HuH-7.5 (cell line): ENCODE measurements around the gene ANKS1B.
"Not testable (repeated sequence)": the region's sequence is repeated elsewhere in the genome, so short reads cannot be mapped to it uniquely, and the experiment has no call there.

Source experiments
- DNase-seq: peaks from one replicate; pipeline ENCODE4 v3.0.0; 2011; ENCODE audit warnings: low spot score

The ANKS1B gene

DNA sequence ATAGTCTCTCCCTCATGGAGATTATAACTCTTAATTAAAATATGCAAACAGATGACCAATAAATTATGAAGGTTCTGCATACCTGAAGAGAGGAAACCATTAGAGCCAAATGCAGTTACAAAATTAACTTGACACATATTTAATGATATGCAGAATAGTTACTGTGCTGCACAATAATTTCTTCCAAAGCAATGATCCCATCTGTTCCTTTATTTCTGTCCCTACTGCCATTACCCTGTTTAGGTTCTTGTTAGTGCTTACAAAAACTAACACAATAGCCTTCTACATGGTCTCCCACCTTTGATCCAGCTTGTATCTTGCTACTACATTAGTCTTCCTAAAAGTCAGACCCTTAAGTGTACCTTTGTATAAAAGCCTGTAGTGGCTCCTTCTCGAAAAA is 928.5 kb downstream of the ANKS1B start:
- DNase-seq: no peak

DNA sequence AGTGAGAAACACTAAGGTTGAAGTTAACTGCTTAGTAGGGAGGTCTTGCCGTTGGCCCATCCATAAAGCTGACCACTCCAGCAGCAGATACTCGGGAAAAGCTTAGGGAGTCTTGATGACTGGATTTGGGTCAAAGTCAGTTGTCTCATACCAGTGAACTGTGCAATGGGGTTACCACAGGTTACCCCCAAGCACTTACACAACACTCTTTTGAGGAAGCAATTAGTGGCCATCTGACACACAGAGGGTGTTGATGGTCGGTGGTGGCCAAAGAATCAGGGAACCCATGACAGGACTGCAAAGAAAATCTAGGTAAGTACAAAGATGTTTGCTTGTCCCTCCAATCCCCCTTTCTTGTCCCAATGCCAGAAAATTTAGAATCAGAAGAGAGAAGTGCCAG is 929.4 kb downstream of the ANKS1B start:
- no peak for DNase-seq

DNA sequence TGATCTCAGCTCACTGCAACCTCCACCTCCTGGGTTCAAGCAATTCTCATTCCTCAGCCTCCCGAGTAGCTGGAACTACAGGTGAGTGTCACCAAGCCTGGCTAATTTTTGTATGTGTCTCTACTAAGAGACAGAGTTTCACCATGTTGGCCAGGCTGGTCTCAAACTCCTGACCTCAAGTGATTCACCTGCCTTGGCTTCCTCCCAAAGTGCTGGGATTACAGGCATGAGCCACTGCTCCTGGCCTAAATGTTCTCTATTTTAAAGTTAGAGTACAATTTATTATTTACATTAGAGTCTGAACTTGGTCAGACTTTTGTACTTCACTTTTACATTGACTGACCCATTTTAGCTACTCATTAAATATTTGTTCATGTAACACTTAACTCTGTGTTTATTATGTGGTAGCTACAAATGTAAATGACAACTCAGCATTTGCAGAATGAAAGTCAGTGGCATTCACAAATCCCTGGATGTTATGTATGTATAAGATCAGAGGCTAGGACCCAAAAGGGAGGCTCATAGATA is 930.1 kb downstream of the ANKS1B start:
- DNase-seq: no peak

DNA sequence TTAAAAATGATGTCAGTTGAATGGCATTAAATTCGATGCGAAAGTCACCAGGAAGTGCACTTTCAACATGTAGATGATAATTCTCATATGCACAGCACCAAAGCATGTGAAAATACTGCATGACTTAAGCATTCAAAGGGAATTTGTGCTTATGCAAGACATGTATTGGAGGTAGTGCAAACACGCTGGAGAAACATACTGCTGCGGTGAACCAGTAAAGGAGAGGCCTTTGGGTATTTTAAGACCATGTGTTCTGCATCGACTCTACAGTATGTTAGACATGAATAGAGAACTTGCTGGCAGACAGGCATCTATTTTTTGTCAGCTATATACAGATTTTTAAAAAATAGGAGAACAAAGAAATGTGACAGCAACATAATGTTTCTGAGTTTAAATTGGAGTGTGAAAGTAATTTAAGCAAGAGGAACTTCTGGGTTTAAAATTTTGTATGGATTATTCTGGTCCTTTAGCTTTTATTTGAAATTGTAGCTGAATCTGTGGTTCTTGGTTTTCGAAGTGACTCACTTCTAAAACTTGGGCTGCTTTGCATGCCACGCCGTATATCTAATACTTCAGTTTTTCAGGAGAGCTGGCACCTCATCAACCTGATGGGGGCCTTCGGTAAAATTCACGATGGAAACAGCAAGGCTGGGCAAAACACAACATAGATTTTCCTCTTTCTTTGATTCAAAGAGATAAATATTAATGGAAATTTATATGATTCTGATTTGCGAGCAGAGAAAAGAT is 930.9 kb downstream of the ANKS1B start:
- DNase-seq: no peak

DNA sequence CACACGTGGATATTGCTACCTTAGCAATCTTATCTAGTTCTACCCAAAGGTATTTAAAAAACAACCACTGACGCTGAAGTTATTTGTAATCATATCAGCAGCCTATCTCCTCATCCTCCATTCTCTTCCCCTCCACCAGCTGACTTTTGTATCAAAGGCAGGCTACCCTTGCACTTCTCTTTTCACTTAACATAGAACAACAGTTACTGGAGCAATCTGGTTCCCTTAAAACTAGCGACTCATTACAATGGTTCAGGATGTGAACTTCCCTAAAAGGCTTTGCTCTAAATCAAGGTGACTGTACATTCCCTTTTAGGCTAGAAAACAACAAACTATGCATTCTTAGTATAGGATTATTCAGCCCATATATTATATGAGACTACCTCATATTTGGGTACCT is 935.0 kb downstream of the ANKS1B start:
- no peak for DNase-seq

DNA sequence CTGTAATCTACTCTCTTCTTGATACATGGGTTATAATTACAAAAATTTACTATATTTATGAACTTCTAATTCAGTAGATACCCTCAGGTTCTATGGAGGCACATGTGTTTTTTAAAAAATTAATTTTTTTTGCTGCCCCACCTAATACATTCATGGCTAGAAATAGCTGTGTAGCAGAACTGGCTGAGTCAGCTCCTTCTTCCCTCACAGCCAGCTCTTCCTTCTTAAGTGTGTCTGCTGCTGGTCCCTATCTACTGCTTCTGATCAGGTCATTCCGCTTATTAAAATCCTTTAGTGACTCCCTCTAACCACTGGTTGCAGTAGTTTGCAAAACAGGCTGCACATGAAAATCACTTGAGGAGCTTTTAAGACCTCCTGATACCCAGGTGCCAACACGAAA is 939.6 kb downstream of the ANKS1B start:
- DNase-seq: no peak

DNA sequence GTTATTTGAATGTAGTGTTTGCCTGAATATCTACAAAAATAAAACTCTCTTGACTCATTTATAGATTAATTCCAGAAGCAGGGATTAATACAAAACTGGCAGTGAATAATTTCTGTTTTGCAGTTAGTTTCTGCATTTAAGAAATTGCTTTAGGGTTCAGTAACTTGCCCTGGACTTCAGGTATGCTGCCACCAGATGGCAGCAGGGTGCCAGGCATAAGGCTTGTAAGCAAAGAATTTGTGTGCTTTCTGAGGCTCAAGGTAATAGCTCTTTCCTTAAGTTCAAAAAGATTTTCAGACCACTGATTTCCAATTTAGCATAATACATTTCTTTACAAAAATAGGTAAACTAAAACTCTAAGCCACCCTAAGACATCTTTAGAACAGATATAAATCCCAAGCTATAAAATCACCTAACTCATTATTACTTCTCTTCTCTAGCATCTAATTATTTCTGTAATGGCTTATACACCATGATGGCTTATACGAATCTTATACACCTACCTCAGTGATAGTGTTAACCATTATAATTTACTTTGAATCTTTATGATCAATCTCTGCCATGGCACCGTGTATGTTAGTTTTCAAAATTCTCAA is 941.3 kb downstream of the ANKS1B start:
- DNase-seq: peak; percentile 23

DNA sequence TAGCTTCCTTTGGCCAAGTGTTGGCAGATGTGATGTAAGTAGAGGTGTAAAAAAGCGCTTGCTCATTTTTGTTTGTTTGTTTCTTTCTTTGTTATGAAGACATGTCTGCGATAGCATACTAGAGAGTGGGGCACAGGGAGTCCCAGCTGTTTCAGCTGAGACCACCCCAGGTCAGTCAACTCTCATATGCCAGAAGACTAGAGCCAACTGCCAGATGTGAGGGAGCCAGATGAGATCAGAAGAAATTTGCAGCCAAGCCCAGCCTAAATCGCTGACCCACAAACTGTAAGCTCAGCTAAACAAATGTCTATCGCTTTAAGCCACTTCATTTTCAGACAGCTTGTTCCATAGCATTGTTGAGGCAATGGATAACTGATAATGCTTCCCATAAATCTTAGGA is 942.5 kb downstream of the ANKS1B start:
- DNase-seq: no peak

DNA sequence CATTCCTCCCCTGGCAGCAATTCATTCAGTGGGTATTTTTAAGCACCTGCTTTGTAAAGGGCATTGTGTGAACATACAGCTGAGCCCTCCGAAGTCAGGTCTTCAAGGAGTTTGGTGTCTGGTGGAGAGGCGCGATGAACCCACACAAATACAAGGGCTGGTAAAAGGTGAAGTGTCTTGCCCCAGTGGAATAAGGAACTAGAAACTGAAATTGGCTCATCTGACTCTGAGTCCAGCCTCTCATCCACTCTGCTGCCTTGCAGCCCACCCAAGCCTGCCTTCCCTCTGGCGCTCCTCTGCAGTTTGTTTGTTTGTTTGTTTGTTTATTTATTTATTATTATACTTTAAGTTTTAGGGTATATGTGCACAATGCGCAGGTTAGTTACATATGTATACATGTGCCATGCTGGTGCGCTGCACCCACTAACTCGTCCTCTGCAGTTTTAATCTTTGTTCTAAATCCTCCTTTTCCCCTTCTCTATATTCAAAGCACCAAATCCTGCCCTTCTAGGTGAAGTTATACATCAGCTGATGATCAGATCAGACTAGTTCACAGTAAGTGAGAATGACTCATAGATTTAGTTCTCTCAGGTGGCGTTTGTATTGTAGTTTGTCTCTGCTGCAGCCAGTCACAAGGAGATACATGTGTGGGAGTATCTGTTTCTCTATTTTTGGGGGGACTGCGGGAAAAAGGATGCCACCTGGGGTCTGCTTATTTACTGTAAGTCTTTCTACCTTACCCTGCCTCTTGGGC is 945.2 kb downstream of the ANKS1B start:
- DNase-seq: no peak

DNA sequence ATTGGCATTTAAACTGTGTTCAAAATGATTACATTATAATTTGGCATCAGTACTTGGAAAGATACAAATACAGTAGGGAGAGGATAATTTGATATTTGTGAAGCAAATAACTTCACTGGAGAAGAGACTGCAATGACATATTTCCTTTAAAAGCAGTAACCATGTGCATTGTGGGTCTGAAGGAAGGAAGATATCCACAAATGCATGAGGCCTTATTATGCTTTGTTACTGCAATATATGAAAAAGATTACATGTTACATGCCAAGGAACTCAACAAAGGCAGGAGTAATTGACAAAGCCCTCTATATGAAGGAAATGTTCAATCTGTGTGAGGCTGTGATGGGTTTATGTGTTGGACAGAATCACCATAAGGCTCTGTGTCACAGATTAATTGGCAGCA is 948.2 kb downstream of the ANKS1B start:
- DNase-seq: no peak

DNA sequence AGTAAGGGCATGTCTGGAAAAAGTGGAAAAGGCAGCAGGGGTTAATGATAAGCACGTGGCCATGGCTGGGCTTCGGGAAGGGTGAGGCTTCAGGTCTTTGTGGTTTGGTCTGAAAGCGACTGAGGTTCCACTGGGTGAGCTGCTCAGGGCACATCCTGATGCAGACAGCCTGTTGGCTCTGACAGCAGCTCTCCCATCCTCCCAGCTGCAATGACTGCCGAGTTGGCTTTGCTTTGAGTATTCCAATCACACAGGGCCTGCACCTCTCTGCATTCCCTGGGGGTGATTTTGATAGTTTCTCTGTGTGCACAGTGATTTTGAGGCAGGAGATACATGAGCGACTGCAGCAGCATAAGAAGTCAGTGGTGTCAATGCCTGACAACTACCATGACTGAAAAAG is 948.9 kb downstream of the ANKS1B start:
- no peak for DNase-seq

DNA sequence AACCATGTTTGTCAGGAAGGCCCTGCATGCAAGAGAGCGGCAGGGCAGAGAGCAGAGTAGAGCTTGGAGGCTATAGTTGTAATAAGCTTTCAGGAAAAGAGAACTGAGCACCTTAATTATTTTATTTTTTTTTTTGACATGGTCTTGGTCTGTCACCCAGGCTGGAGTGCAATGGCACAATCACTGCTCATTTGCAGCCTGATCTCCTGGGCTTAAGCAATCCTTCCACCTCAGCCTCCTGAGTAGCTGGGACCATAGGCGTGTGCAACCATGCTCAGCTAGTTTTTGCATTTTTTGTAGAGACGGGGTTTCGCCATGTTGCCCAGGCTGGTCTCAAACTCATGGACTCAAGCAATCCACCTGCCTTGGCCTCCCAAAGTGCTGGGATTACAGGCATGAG is 950.5 kb downstream of the ANKS1B start:
- not testable (repeated sequence) for DNase-seq

DNA sequence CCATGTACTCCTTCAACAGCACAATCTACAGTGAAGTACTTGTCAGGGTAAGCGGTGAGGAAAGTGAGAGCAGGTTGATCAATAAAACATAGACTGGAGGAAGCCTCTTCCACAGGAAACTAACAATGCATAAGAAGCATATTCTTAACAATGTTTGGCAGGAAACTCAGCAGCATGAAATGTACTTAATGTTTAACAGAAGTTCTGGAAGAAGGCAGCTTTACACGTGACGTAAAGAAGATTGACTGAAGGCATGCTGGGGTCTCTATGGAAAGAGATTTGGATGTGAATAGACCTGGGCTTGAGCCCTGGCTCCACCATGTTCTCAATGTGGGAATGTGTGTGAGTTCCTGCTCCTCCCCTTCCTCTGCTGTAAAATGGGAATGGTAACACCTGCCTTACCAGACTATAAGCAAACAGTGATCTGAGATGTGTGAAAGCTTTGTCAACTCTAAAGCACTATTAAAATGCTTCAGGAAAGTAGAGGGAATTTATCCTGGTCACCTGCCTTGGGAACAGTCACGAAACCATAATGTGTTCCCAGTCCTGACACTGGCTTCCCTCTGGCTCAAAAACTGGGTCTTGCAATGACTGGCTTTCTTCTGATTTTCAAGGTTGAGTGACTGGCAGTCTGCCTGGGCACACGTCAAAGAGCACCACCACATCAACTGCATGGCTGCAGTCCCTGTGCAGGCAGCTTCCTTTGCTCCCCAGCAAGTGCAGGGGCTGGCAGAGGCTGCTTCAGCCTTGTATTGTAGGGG is 955.0 kb downstream of the ANKS1B start:
- no peak for DNase-seq

DNA sequence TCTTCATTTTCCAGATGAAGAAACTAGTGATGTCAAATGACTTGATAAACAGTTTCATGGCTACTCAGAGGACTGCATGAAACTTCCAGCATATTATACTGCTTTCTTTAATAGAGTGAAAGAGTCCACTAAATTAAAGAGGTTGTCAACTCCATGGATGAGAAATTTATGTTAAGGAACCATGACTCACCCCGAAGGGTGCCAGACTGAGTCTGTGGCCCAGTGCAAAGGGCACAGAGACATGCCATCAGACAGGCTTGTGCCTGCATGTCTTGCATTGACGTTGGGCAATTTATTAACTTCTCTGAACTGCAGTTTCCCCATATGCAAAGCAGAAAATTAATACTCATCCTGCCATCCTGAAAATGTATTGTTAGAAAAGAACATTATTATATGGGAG is 957.3 kb downstream of the ANKS1B start:
- no peak for DNase-seq

DNA sequence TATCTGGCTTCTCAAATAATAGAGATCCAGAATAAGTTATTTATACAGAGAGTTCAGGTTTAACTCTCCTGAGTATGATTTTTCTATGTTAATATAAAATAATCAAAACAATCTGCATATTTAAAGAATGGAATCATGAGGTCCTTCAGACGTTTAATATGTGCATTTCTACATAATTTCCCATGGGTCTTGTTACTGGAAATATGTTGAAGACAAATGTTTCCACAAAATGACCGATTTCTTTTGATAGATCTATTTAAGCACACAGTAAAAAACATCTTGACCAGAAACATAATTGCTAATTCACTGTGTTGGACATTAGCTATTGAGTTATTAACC is 957.7 kb downstream of the ANKS1B start:
- no peak for DNase-seq

DNA sequence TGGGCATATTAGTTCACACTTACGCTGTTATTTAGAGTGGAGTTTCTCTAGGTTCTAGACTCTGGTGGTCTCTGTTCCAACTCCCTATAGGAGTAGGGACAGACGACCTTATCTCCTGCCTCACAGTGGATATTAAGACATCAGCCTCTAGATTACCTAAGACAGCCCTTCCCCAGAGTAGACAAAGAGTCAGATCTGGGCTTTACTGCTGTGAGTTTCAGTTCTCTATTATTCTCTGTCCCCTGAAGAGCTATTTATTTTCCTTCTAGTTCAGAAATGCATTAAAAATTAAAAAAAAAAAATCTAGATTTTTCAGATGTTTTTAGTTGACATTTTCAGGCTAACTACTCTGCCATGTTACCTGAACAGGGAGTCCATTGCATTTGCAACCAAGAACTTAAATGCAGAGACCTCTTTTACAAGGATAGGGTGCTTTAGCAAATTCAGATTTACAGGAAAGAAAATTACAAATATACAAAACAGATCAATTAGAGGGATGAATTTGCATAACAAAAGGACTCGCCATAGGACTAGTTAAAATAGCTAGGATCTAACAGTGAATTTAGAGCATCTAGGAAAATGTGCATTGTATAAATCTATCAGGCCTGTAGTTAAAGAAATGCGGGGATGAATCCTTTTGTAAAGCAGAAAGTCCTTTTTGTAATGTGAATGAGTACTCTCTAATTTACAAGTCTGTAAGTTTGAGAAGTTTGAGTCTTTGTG is 958.2 kb downstream of the ANKS1B start:
- DNase-seq: no peak

DNA sequence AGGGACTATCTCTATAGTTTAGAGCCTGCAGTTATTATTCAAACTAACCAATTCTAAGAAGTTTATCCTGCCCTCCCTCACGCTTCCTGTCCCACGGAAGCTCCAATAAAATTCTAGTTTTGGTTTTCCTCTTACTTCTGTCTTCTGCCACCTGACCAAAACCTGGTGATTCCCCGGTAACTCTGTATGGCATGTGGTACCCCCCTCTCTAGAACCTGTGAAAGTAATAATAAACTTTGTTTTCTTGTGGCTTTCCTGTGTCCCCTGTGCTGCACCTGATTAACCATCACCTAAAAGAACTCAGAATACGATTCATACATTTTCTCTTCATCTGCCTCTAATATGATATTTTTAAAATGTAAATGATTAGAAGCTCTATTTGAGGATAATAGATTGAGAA is 959.9 kb downstream of the ANKS1B start:
- no peak for DNase-seq

DNA sequence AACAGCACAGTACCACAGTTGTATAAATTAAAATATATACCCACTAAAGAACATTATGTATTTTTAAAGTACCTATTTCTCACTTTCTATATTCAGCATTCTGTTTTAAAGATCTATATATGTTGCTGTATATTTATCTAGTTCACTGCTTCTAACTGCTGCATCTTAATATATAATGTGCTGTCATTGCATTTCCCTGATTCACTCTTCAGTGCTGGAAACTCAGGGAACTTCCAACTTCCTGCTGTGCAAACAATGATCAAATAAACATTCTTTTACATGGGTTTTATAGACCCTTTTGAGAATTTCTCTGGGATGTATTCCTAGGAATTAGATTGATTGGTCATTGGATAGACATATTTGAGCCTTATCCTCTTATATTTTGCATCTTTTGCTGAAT is 960.5 kb downstream of the ANKS1B start:
- no peak for DNase-seq

DNA sequence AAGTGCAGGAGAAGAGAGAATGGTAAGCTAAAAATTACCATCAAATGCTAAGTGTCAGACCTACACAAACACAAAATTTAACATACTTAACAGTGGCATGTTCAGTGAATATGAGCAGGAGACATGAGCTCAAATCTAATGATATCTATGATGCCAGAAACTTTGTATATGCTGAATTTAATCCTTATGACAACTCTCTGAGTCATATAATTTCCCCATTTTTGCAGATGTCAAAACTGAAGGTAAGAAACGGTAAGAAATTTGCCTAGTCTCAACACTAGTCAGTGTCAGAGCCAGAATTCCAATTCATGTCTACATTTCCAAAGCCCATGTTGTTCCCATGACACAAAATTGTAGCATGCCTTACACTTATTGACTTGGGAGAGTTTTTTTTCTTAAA is 963.9 kb downstream of the ANKS1B start:
- no peak for DNase-seq

DNA sequence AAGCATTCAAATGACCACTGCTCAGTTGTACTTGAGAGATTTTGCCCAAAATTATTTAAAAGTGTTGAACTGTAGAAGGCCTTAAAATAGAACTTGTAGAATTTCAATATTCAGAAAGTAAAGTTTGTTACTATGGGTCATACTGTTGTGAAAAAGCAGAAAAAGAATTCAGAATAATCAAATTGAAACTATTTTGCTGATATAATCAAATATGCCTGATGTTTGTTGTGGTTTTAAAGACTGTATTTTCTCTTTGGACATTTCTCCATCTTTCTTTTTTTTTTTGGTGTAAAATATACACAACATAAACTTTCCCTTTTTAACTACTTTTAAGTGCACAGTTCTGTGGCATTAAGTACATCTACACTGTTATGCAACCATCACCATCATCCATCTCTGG is 964.9 kb downstream of the ANKS1B start:
- DNase-seq: no peak

DNA sequence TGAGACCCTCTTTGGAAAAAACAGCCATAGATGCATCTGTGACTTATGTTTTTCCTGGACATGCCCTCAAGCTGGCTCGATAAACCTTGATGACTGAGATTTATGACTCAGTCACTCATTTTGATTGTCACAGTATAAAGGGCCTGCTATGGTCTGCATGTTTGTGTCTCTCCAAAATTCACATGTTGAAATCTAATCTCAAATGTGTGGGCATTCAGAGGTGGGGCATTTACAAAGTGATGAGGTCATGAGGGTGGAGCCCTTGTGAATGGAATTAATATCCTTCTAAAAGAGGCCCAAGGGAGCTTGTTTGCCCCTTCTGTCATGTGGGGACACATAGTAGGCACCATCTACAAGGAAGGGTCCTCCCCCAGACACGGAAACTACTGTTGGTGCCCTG is 966.8 kb downstream of the ANKS1B start:
- DNase-seq: no peak
